Lower lobe of right lung (tissue), 2 donors: ENCODE measurements around the gene RTCB. TPM values are rescaled to one million over a fixed set of nuclear protein-coding genes. Genes with fewer than 3 reads are reported as not detected.

Source experiments
- ATAC-seq, 2 donors: fragments of 200-7000 bp; cut with Tn5 transposase; one replicate each; pipeline ENCODE4 v1.9.1; 2020 to 2022; ENCODE audit warnings: mild to moderate bottlenecking in 2 of 2, moderate library complexity in 2 of 2
- DNase-seq: peaks from one replicate; pipeline ENCODE4 v3.0.0-alpha.2; 2020
- H3K27ac ChIP-seq: fragments of 200-600 bp; one replicate; pipeline ENCODE4 v1.8.0; 2022
- H3K27me3 ChIP-seq: fragments of 200-600 bp; one replicate; pipeline ENCODE4 v1.8.0; 2022; ENCODE audit warnings: low read depth
- H3K36me3 ChIP-seq: fragments of 200-600 bp; one replicate; pipeline ENCODE4 v1.8.0; 2022; ENCODE audit warnings: mild to moderate bottlenecking
- H3K4me1 ChIP-seq: fragments of 200-600 bp; one replicate; pipeline ENCODE4 v1.8.0; 2022
- H3K4me3 ChIP-seq: fragments of 200-600 bp; one replicate; pipeline ENCODE4 v1.8.0; 2022; ENCODE audit warnings: mild to moderate bottlenecking
- H3K9me3 ChIP-seq: fragments of 200-600 bp; one replicate; pipeline ENCODE4 v1.8.0; 2022
- intact Hi-C: fragments of 100-400 bp; cut with DNase I; formaldehyde crosslinking; loops from one replicate; pipeline ENCODE4 v1.11.0; 2022
- total RNA-seq: library from RNA; stranded (reverse); fragmentation: NEBNext Ultra II Directional; extraction: Animal tissue kit (Norgen Biotek cat#: 25700); gene quantifications from one replicate; pipeline ENCODE4 v1.2.1, GENCODE V29; 2021
- TF ChIP-seq, protein P1 (sequence below): fragments of 200-600 bp; IDR thresholded peaks from one replicate; pipeline ENCODE4 v1.8.0; 2022; ENCODE audit warnings: antibody characterized with exemption, mild to moderate bottlenecking
- donor health status: DM: no; HTN: yes; CAD: no; lungs with severe emphysema.

Gene RTCB
- total RNA-seq, 1 donor from 2014 or later, result 58.2 TPM

DNA sequence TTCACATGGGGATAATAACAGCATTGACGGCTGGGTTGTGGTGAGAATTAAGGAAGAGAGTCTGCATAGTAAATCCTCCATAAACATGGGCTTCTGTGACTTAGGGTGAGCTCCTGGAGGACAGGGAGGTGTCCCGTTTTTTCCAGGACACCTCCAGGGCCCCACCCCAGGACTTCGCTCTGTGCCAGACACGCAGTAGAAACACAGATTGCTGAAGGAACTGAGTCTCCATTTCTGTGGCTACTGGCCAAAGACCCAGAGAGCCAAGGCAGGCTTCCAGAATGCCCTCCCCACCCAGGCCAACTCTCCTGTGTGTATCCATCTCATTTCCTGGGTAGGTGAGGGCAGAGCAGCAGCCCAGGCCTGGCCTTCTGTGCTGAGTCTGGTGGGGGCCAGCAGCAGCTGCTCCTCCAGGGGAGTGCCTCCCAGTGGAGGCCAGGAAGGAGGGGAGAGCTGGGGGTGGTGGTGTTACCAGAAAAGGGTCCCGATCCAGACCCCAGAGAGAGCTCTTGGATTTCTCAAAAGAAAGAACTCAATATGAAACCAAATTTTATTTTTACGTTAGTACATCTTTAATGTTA lies 63.9 kb downstream of the RTCB start:
- intact Hi-C loops, result no loop called here
- no peak for ATAC-seq
- TF ChIP-seq, protein P1, sequence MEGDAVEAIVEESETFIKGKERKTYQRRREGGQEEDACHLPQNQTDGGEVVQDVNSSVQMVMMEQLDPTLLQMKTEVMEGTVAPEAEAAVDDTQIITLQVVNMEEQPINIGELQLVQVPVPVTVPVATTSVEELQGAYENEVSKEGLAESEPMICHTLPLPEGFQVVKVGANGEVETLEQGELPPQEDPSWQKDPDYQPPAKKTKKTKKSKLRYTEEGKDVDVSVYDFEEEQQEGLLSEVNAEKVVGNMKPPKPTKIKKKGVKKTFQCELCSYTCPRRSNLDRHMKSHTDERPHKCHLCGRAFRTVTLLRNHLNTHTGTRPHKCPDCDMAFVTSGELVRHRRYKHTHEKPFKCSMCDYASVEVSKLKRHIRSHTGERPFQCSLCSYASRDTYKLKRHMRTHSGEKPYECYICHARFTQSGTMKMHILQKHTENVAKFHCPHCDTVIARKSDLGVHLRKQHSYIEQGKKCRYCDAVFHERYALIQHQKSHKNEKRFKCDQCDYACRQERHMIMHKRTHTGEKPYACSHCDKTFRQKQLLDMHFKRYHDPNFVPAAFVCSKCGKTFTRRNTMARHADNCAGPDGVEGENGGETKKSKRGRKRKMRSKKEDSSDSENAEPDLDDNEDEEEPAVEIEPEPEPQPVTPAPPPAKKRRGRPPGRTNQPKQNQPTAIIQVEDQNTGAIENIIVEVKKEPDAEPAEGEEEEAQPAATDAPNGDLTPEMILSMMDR, result no peak
- H3K36me3 ChIP-seq, result no peaks in the 10 kb centered on the region
- no peaks in the 10 kb centered on the region for H3K27me3 ChIP-seq
- no peak overlapping the region for H3K4me3 ChIP-seq
- DNase-seq, result no peak
- H3K4me1 ChIP-seq, result no peaks in the 10 kb centered on the region
- H3K9me3 ChIP-seq, result no peaks in the 10 kb centered on the region
- no peak overlapping the region for H3K27ac ChIP-seq

- ATAC-seq (no peak), DNase-seq (no peak)
- Histone ChIP-seq H3K9me3 (no peaks in the 10 kb centered on the region), H3K36me3 (no peaks in the 10 kb centered on the region), H3K27me3 (no peaks in the 10 kb centered on the region), H3K27ac (no peak overlapping the region), H3K4me3 (no peak overlapping the region), H3K4me1 (no peaks in the 10 kb centered on the region)
- intact Hi-C loops, result no loop called here
- TF ChIP-seq, protein P1, result no peak
These were observed 68.1 kb downstream of the RTCB start for GRCh38 chr22:32343941-32344340.

- no peak for DNase-seq
- intact Hi-C loops, result no loop called here
- Histone ChIP-seq H3K27me3 (no peaks in the 10 kb centered on the region), H3K4me1 (no peaks in the 10 kb centered on the region), H3K36me3 (no peaks in the 10 kb centered on the region), H3K4me3 (no peak overlapping the region), H3K27ac (no peak overlapping the region), H3K9me3 (no peaks in the 10 kb centered on the region)
- TF ChIP-seq, protein P1, result no peak
- ATAC-seq, result no peak
These were observed 69.1 kb downstream of the RTCB start for GRCh38 chr22:32342977-32343376.

DNA sequence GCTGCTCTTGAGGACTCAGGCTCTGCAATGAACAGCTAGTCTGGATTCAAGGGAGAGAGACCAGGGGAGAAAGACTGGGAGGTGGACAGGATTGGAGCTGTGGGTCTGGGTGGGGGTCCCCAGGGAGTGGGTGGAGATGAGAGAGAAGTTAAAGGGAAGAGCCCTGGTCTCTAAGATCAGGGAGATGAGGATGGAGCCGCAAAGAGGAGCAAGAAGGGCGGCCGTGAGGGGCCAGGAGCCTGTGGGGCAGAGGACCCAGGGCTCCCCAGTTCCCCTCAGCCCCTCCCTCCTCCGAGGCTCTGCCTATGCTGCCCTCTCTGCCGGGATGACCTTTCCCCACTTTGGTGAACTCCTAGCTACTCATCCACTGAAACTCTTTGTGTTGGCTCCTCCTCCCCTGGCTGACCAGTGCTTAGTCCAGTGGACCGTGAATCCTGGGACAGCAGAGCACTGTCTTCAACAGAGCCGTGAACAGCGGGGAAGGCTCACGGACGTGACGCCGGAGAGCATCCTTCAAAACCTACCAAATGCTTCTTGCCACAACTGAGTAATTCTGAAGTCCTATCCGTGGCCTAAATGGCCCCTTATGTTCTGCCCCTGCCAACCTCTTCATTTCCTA lies 70.8 kb downstream of the RTCB start:
- TF ChIP-seq, protein P1, result no peak
- DNase-seq (no peak), ATAC-seq (no peak)
- Histone ChIP-seq H3K36me3 (no peaks in the 10 kb centered on the region), H3K4me1 (peaks cover 6% of the 10 kb centered on the region), H3K27ac (no peak overlapping the region), H3K4me3 (no peak overlapping the region), H3K27me3 (no peaks in the 10 kb centered on the region), H3K9me3 (no peaks in the 10 kb centered on the region)
- intact Hi-C loops, result no loop called here

DNA sequence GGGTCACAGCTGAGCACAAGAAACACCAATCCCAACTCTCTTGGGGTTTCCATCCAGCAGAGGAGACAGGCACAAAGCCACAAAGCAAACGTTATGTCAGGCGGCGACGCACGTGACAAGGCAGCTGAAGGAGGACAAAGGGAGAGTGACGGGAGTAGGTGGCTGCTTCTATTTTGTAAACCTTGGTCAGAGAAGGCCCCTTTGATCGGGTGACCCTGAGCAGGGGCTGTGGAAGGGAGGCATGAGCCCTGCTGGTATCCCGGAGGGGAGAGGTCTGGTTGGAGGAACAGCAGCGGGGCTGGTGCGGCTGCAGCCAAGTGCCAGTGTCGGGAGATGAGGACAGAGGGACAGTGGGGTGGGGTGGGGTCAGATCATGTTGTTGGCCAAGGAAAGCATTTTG lies 71.6 kb downstream of the RTCB start:
- no peak for ATAC-seq
- no peaks in the 10 kb centered on the region for H3K9me3 ChIP-seq
- H3K4me3 ChIP-seq, result no peak overlapping the region
- no peaks in the 10 kb centered on the region for H3K36me3 ChIP-seq
- DNase-seq, result no peak
- TF ChIP-seq, protein P1, result no peak
- peaks cover 8% of the 10 kb centered on the region for H3K4me1 ChIP-seq
- no peaks in the 10 kb centered on the region for H3K27me3 ChIP-seq
- no peak overlapping the region for H3K27ac ChIP-seq
- intact Hi-C loops, result no loop called here
